Upper lobe of left lung (tissue), 6 donors: ENCODE results near the gene ZBTB48. TPM values are rescaled to one million over a fixed set of nuclear protein-coding genes. Genes with fewer than 3 reads are reported as not detected.

Experiments used
- ATAC-seq, 2 donors: fragments of 200-7000 bp; cut with Tn5 transposase; one replicate each; pipeline ENCODE4 v1.9.1; 2022; ENCODE audit warnings: mild to moderate bottlenecking in 2 of 2, moderate library complexity in 2 of 2; ENCODE audit not compliant: low FRiP score in 2 of 2
- DNase-seq, 2 donors: peaks; one replicate each; pipeline ENCODE4 v3.0.0-alpha.2; 2019 to 2020
- H3K27ac ChIP-seq, 4 donors: fragments of 200-600 bp; sonication (generic); one replicate each; pipeline ENCODE4 v1.5.1; 2016 to 2019
- H3K27me3 ChIP-seq, 4 donors: fragments of 200-600 bp; sonication (generic); one replicate each; pipeline ENCODE4 v1.5.1; 2017 to 2019
- H3K36me3 ChIP-seq, 4 donors: fragments of 200-600 bp; sonication (generic); one replicate each; pipeline ENCODE4 v1.5.1; 2016 to 2019
- H3K4me1 ChIP-seq, 4 donors: fragments of 200-600 bp; sonication (generic); one replicate each; pipeline ENCODE4 v1.5.1; 2018 to 2019
- H3K4me3 ChIP-seq, 4 donors: fragments of 200-600 bp; sonication (generic); one replicate each; pipeline ENCODE4 v1.5.1; 2017 to 2019; ENCODE audit warnings: mild to moderate bottlenecking in 2 of 4, moderate library complexity in 1 of 4
- H3K9me3 ChIP-seq, 4 donors: fragments of 200-600 bp; sonication (generic); one replicate each; pipeline ENCODE4 v1.5.1; 2018 to 2019
- CTCF ChIP-seq, 6 experiments: fragments of 450-650 bp in 4 of 6; fragments of 200-600 bp in 2 of 6; sonication (generic) in 2 of 6; IDR thresholded peaks; one replicate each; pipeline ENCODE4 v1.5.1; 2016 to 2019; ENCODE audit warnings: antibody characterized with exemption in 6 of 6
- EP300 ChIP-seq, 4 donors: sonication (generic); formaldehyde crosslinking; IDR thresholded peaks; one replicate each; pipeline ENCODE4 v1.5.1; 2017; ENCODE audit warnings: antibody characterized with exemption in 4 of 4, control low read depth in 2 of 4
- POLR2A ChIP-seq, 4 donors: fragments of 450-650 bp; IDR thresholded peaks; one replicate each; pipeline ENCODE4 v1.5.1; 2016 to 2017; ENCODE audit warnings: antibody characterized with exemption in 4 of 4, mild to moderate bottlenecking in 2 of 4
- POLR2AphosphoS5 ChIP-seq, 2 donors: sonication (generic); formaldehyde crosslinking; IDR thresholded peaks; one replicate each; pipeline ENCODE4 v1.5.1; 2017; ENCODE audit warnings: antibody characterized with exemption in 2 of 2
- WGBS, 2 donors: methylation state at CpG; one replicate each; pipeline ENCODE4 v1.1.5; 2017 to 2018; 5-methylcytosine and 5-hydroxymethylcytosine counted together
- total RNA-seq, 6 donors: library from RNA; depleted of rRNA in 4 of 6; stranded (reverse); fragments of >200 nt in 4 of 6; gene quantifications; one replicate each; pipeline versions ENCODE4 v1.1.0 to v1.2.1, GENCODE V29; 2016 to 2021
- donor health status: DM: no; HTN: no; CAD: no; lungs with moderate emphysema.
- donor health status: DM: no; HTN: yes; CAD: no; lungs with severe emphysema.

Gene ZBTB48
- total RNA-seq, 6 donors from 2014 or later, result 16.2 to 56.6 (median 36.9) TPM

GRCh38 chr1:6627841-6628545 is 48.2 kb downstream of the ZBTB48 start:
- DNase-seq (no peak), ATAC-seq (no peak)
- no peaks in the 10 kb centered on the region for H3K27me3 ChIP-seq
- no peak overlapping the region for H3K27ac ChIP-seq
- H3K36me3 ChIP-seq, result peaks cover 12 to 59% (median 38%) of the 10 kb centered on the region in 4 donors
- no peaks in the 10 kb centered on the region for H3K9me3 ChIP-seq
- peaks cover 14 to 31% (median 22%) of the 10 kb centered on the region in 4 donors for H3K4me1 ChIP-seq
- no peak overlapping the region for H3K4me3 ChIP-seq
- no peak for TF ChIP-seq POLR2AphosphoS5 (IDR thresholded peaks at IDR 0.05)
- TF ChIP-seq CTCF (IDR thresholded peaks at IDR 0.05), result no peak
- TF ChIP-seq POLR2A (IDR thresholded peaks at IDR 0.05), result no peak
- TF ChIP-seq EP300 (IDR thresholded peaks at IDR 0.05), result no peak
- 93 to 94% methylated on average over 17 to 21 of the region's 21 CpGs for WGBS, 2 donors

DNA sequence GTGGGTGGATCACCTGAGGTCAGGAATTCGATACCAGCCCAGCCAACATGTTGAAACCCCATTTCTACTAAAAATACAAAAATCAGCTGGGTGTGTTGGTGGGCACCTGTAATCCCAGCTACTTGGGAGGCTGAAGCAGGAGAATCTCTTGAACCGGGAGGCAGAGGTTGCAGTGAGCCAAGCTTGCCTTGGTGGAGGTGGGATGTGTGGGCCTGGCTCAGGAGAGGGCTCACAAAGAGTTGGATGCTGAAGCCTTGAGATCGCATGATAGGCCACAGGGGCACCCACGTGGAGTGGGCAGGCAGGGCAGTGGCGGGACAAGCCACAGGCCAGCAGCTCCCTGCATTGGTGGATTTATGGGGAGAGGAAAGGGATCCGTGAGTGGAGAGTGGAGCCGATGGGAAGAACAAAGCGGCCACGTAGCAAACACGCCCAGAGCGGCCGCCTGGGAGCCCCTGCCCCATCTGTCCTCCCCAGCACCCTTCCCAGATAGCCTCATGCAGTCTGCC is 49.2 kb downstream of the ZBTB48 start:
- DNase-seq, result peak in 1 of 2 donors; percentile 56
- WGBS, 2 donors, result 90 to 91% methylated on average over 12 of the region's 12 CpGs

GRCh38 chr1:6630027-6630426 is 50.2 kb downstream of the ZBTB48 start:
- no peak for TF ChIP-seq EP300 (IDR thresholded peaks at IDR 0.05)
- no peak for TF ChIP-seq CTCF (IDR thresholded peaks at IDR 0.05)
- no peak for TF ChIP-seq POLR2AphosphoS5 (IDR thresholded peaks at IDR 0.05)
- no peak for TF ChIP-seq POLR2A (IDR thresholded peaks at IDR 0.05)
- Histone ChIP-seq H3K9me3 (no peaks in the 10 kb centered on the region), H3K4me3 (no peak overlapping the region), H3K36me3 (peaks cover 23 to 74% (median 58%) of the 10 kb centered on the region in 4 donors), H3K27ac (no peak overlapping the region), H3K4me1 (peaks cover 14 to 23% (median 16%) of the 10 kb centered on the region in 4 donors), H3K27me3 (no peaks in the 10 kb centered on the region)
- DNase-seq, result peak in 1 of 2 donors; percentile 50
- no peak for ATAC-seq
- WGBS, 2 donors, result 92 to 94% methylated on average over 8 of the region's 8 CpGs

More for the DNA sequence above, 49.2 kb downstream of the ZBTB48 start:
- Histone ChIP-seq H3K4me1 (peaks cover 14 to 31% (median 22%) of the 10 kb centered on the region in 4 donors), H3K9me3 (no peaks in the 10 kb centered on the region), H3K4me3 (no peak overlapping the region), H3K27me3 (no peaks in the 10 kb centered on the region), H3K27ac (no peak overlapping the region), H3K36me3 (peaks cover 19 to 64% (median 48%) of the 10 kb centered on the region in 4 donors)
- TF ChIP-seq EP300 (IDR thresholded peaks at IDR 0.05) (no peak), POLR2A (IDR thresholded peaks at IDR 0.05) (no peak), POLR2AphosphoS5 (IDR thresholded peaks at IDR 0.05) (no peak), CTCF (IDR thresholded peaks at IDR 0.05) (no peak)
- no peak for ATAC-seq

GRCh38 chr1:6631058-6631457 is 51.3 kb downstream of the ZBTB48 start:
- TF ChIP-seq EP300 (IDR thresholded peaks at IDR 0.05), result no peak
- H3K36me3 ChIP-seq, result peaks cover 25 to 85% (median 68%) of the 10 kb centered on the region in 4 donors
- peaks cover 12 to 18% (median 13%) of the 10 kb centered on the region in 4 donors for H3K4me1 ChIP-seq
- no peak overlapping the region for H3K27ac ChIP-seq
- no peak for DNase-seq
- no peak for ATAC-seq
- H3K4me3 ChIP-seq, result no peak overlapping the region
- H3K27me3 ChIP-seq, result no peaks in the 10 kb centered on the region
- 97 to 99% methylated on average over 8 of the region's 8 CpGs for WGBS, 2 donors
- no peaks in the 10 kb centered on the region for H3K9me3 ChIP-seq

- no peak overlapping the region for H3K4me3 ChIP-seq
- peak in 1 of 2 donors; percentile 58 for DNase-seq
- no peak for ATAC-seq
- H3K27me3 ChIP-seq, result no peaks in the 10 kb centered on the region
- no peaks in the 10 kb centered on the region for H3K9me3 ChIP-seq
- H3K27ac ChIP-seq, result no peak overlapping the region
- WGBS, 2 donors, result 89 to 94% methylated on average over 24 to 27 of the region's 30 CpGs
- H3K36me3 ChIP-seq, result peaks cover 26 to 99% (median 83%) of the 10 kb centered on the region in 4 donors
- H3K4me1 ChIP-seq, result peaks cover 0 to 1% (median 0%) of the 10 kb centered on the region in 4 donors
- no peak for TF ChIP-seq POLR2A (IDR thresholded peaks at IDR 0.05)
Measured at GRCh38 chr1:6632588-6633514, 53.1 kb downstream of the ZBTB48 start.
